Measurements from ENCODE around the gene CEMIP2.

- TF ChIP-seq FOXJ3 (CRISPR knock-in tag; IDR thresholded peaks at IDR 0.05; ENCODE audit: borderline replicate concordance) (no peak), ATF1 (CRISPR knock-in tag; IDR thresholded peaks at IDR 0.05) (no peak)
- TF ChIP-seq, protein P1, sequence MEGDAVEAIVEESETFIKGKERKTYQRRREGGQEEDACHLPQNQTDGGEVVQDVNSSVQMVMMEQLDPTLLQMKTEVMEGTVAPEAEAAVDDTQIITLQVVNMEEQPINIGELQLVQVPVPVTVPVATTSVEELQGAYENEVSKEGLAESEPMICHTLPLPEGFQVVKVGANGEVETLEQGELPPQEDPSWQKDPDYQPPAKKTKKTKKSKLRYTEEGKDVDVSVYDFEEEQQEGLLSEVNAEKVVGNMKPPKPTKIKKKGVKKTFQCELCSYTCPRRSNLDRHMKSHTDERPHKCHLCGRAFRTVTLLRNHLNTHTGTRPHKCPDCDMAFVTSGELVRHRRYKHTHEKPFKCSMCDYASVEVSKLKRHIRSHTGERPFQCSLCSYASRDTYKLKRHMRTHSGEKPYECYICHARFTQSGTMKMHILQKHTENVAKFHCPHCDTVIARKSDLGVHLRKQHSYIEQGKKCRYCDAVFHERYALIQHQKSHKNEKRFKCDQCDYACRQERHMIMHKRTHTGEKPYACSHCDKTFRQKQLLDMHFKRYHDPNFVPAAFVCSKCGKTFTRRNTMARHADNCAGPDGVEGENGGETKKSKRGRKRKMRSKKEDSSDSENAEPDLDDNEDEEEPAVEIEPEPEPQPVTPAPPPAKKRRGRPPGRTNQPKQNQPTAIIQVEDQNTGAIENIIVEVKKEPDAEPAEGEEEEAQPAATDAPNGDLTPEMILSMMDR (IDR thresholded peaks at IDR 0.05), result no peak
Measured at GRCh38 chr9:71766663-71767062, 1.6 kb downstream of the CEMIP2 start.
